Ishikawa (cell line): ENCODE data around the gene NKAIN2.

Experiments used
- CEBPB ChIP-seq: IDR thresholded peaks from 2 replicates; pipeline ENCODE4 v1.6.1; 2012
- CREB1 ChIP-seq: IDR thresholded peaks from 2 replicates; pipeline ENCODE4 v1.6.1; 2012; ENCODE audit warnings: low read depth
- EGR1 ChIP-seq: IDR thresholded peaks from 2 replicates; pipeline ENCODE4 v1.6.1; 2012
- EP300 ChIP-seq: IDR thresholded peaks from 2 replicates; pipeline ENCODE4 v1.6.1; 2012; ENCODE audit warnings: borderline replicate concordance
- FOXM1 ChIP-seq: IDR thresholded peaks from 2 replicates; pipeline ENCODE4 v1.6.1; 2012; ENCODE audit warnings: low read depth, borderline replicate concordance
- NFIC ChIP-seq: IDR thresholded peaks from 2 replicates; pipeline ENCODE4 v1.6.1; 2012
- RAD21 ChIP-seq: IDR thresholded peaks from 2 replicates; pipeline ENCODE4 v1.6.1; 2012; ENCODE audit warnings: low read depth
- REST ChIP-seq: IDR thresholded peaks from 2 replicates; pipeline ENCODE4 v1.6.1; 2012; ENCODE audit warnings: low read depth, mild to moderate bottlenecking
- TAF1 ChIP-seq: IDR thresholded peaks from 2 replicates; pipeline ENCODE4 v1.6.1; 2012; ENCODE audit warnings: low read depth, mild to moderate bottlenecking
- TCF12 ChIP-seq: IDR thresholded peaks from 2 replicates; pipeline ENCODE4 v1.6.1; 2012; ENCODE audit warnings: low read depth
- TEAD4 ChIP-seq: IDR thresholded peaks from 2 replicates; pipeline ENCODE4 v1.6.1; 2012
- USF1 ChIP-seq: IDR thresholded peaks from 2 replicates; pipeline ENCODE4 v1.6.1; 2012
- YY1 ChIP-seq: IDR thresholded peaks from 2 replicates; pipeline ENCODE4 v1.6.1; 2012; ENCODE audit warnings: low read depth
- ZBTB7A ChIP-seq: IDR thresholded peaks from 2 replicates; pipeline ENCODE4 v1.6.1; 2012; ENCODE audit warnings: low read depth
- TF ChIP-seq, protein P1 (sequence below): IDR thresholded peaks from 2 replicates; pipeline ENCODE4 v1.6.1; 2012

NKAIN2 gene

GRCh38 chr6:124273701-124274100 lies 470.0 kb downstream of the NKAIN2 start:
- TF ChIP-seq FOXM1 (no peak), TCF12 (no peak), ZBTB7A (no peak), EGR1 (no peak), EP300 (no peak), TEAD4 (no peak), YY1 (no peak), REST (no peak), USF1 (no peak)

DNA sequence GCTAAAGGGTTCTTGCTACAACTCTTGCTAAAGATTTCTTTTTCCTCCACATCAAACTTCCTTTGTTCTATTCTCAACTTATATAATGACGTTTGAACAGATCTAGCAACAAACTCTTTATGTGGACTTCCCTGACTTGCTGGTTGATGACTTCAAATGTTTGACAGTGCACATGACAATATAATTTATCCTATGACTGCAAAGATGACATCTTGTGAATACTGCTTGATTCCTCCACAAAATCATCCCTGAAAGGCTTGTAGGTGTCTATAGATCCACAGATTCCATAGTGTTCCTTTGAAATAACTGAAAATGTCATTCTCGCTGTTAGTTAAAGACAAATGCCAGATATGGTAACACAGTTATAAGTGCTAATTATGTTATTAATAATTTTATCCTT lies 478.9 kb downstream of the NKAIN2 start:
- TF ChIP-seq YY1 (no peak), EGR1 (no peak), EP300 (no peak), NFIC (no peak), TCF12 (no peak), CEBPB (no peak), FOXM1 (no peak), TAF1 (no peak), RAD21 (no peak), CREB1 (no peak), TEAD4 (no peak), USF1 (no peak), ZBTB7A (no peak), REST (no peak)
- TF ChIP-seq, protein P1, sequence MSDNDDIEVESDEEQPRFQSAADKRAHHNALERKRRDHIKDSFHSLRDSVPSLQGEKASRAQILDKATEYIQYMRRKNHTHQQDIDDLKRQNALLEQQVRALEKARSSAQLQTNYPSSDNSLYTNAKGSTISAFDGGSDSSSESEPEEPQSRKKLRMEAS, result no peak

DNA sequence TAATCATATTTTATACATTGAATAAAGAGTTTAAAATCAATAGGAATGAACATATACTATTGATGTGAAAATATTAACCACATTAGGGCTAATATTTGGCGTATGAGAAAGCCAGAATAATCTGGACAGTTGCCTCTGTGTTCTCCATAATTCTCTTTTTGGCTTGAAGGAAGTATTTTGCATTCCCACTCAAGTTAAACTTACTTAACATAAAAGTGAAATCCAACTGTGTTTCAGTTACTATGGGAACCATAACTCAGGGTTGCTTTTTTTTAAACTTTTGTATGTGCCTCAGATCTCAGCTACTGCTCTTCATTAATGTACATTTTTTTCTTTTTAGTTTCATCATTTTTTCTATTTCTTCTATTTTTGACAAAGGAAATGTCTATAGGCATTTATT lies 479.8 kb downstream of the NKAIN2 start:
- TF ChIP-seq EGR1 (no peak), FOXM1 (no peak), NFIC (no peak), YY1 (no peak), TCF12 (no peak), EP300 (no peak)

DNA sequence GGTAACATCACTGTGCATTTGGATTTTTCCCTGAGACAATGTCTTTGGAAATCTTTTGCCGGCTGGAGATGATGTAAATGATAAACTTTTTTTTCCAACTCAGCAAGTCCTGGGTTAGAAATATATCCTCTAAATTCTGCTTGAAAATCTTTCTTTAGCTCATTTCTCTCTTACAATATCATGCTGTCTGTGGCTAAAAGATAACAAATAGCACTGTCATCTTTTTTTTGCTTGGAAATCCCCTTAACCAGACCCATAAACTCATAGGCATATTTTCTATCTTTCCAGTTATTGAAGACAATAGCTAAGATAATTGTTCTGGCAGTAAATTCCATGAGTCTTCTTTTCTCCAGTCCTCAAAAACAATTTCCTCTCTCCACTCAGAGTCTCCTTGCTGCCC lies 481.5 kb downstream of the NKAIN2 start:
- no peak for TF ChIP-seq TCF12
- no peak for TF ChIP-seq CEBPB
- no peak for TF ChIP-seq ZBTB7A
- no peak for TF ChIP-seq NFIC
- TF ChIP-seq USF1, result no peak
- no peak for TF ChIP-seq FOXM1
- no peak for TF ChIP-seq TAF1
- no peak for TF ChIP-seq CREB1
- TF ChIP-seq REST, result no peak
- TF ChIP-seq TEAD4, result no peak
- no peak for TF ChIP-seq EP300
- TF ChIP-seq, protein P1, result no peak
- no peak for TF ChIP-seq RAD21
- TF ChIP-seq EGR1, result no peak
- TF ChIP-seq YY1, result no peak
